NCI-H446 (cell line): Measurements from ENCODE around the gene WDR70.
"Not testable (repeated sequence)": the region's sequence is repeated elsewhere in the genome, so short reads cannot be mapped to it uniquely, and the experiment has no call there.

ENCODE experiments used
- DNase-seq, 2 experiments: peaks; one replicate each; lab custom pipeline; 2025; lab: John Stamatoyannopoulos, UW

The WDR70 gene

DNA sequence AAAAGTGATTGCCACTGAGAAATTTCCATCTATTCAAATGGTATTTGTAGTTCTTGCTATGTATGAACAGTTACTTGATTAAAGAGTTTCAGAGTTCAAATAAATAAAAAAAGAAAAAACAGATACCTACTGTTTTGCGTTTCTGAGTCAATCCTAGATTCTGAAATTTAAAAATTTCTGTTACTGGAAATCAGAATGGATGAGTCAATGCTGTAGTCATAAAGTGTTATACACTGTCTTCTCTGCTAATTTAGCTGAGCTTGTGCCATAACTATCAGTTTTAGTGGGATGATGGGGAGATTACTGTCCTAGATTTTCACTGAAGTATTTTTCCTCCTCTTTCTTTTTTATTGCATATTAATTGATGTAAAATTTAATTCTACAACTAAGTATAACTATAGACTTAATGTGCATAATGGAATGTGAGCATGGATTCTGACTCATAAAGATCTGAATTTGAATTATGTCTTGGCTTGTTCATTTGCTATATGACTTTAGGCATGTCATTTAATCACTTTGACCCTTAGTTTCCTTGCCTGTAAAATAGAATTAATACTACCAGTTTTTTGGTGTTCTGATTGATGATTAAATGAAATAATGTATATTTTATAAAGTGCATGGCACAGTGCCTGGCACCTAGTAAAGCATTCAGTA lies 75.4 kb downstream of the WDR70 start:
- DNase-seq = not testable (repeated sequence)

DNA sequence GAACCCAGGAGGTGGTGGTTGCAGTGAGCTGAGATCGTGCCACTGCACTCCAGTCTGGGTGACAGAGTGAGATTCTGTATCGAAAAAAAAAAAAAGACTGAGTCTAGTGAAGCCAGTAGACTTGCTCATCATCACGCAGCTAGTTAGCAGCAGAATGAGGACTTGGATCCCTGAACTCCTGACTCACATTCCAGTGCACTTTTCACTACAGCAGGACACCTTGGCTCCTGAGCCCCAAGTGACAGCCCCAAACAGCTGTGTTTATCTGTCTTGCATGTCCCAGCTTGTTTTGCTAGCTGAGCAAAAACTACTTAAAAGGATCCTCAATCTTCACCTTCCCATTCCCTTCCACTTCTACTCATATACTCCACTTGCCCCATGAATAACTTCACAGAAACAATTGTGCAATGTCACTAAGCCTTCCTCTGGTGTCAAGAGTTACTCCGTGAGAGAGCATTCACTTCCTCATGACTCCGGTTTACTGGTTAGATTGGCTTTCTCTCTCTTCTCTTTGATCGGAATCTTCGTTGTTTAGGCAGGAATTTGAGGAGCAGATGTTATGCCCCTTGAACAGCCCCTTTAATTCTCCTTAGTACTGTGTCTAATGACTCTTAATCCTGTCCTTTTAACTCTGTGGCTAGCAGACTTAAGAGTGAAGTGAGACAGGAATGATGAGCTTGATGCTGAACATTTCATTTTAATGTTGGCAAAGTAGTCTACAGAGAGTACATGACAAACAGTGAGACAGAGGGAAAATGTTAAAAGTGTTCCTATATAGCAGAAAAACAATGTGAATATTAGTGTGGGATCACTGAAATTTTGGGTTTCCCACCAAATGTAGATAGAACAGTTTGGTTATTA lies 84.3 kb downstream of the WDR70 start:
- DNase-seq = not testable (repeated sequence)

DNA sequence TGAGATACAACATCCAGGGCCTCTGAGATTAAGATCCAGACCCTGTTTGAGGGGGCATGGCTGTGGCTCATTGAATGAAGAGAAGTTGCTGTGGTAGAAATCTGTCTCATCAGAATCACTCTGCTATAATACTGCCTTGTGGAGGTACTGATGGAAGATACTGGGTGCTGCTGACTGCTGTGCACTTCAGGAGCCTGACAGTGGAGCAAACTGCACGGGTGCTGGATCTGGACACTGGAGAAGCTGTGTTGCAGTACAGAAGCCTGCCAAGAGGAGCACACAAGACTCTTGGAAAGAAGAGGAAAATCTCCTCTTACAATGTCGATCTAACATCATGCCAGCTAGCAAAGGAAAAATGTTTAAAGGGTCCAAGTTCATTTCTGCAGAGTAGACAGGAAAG lies 85.5 kb downstream of the WDR70 start:
- DNase-seq = not testable (repeated sequence)

- not testable (repeated sequence) for DNase-seq
Measured at GRCh38 chr5:37469383-37469782, 90.3 kb downstream of the WDR70 start.

GRCh38 chr5:37471666-37472197 lies 92.6 kb downstream of the WDR70 start:
- no peak for DNase-seq

GRCh38 chr5:37477426-37477825 lies 98.3 kb downstream of the WDR70 start:
- DNase-seq = no peak

DNA sequence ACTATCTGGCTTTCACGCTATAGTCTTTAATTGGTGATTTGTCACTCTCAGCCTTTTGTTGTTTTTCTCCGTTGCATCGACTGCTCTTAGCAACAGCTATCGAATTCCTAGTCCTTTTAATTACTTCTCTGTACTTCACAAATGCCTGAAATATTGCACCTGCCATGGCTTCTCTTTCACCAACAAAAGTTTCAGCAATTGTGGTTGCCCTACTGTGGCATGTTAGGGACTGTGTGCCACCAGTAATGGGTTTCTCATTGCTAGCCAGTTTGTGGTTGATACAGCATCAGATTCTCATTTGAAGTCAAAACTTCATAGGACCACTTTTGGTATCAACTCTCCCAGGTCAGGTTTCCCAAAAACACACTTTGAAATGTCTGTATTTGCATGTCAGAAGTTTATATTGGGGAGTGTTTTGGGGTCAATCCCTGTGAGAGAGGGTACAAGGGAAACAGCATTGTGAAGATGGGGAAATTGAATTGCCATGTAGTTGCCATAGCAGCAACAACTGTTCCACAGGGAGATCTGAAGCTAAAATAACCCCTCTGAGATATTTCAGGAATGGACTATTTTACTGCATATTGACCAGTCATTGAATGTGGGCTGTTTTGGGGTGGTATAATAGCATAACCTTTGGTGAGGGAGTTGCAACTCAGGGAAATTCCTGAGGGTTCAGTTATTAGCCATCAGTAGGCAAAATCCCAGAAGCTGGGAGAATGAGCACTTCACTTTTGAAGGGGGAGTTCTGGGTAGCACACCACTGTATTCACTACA lies 99.2 kb downstream of the WDR70 start:
- DNase-seq = no peak

- not testable (repeated sequence) for DNase-seq
Measured at GRCh38 chr5:37481395-37481794, 102.3 kb downstream of the WDR70 start.

DNA sequence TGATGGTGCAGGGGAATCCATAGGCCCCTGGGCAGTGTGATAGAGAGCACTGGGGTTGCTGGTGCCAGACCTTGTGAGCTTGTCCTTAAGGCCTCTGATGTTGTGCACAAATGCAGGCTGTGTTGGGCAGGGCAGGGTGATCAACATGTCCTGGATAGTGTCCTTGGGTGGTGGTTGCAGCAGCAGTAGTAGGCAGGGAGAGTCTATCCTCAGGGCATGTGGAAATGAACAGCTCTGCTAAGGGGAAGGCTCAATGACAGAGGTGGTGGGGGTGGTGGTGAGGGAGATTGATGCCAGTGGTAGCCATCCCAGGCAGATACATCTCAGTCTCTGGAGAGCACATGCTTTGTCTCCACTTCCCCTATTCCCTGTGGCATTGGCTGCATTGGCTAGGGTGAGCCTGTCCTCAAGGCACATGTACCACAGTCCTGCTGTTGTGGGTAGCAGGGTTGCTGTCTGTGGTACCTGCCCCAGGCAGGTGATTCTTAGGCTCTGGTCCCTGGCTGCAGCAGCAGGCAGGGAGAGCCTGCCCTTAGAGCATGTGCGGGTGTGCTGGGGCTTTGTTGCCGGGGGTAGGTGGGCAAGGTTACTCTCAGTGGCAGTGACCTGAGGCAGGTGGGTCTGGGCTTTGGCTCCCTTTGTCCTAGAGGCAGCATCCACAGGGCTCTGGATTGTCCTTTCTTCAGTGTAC lies 111.1 kb downstream of the WDR70 start:
- no peak for DNase-seq

- DNase-seq = no peak
Measured at GRCh38 chr5:37490931-37491330, 111.8 kb downstream of the WDR70 start.

GRCh38 chr5:37492778-37493555 lies 113.8 kb downstream of the WDR70 start:
- DNase-seq = no peak

- no peak for DNase-seq
Measured at GRCh38 chr5:37494756-37495155, 115.6 kb downstream of the WDR70 start.

DNA sequence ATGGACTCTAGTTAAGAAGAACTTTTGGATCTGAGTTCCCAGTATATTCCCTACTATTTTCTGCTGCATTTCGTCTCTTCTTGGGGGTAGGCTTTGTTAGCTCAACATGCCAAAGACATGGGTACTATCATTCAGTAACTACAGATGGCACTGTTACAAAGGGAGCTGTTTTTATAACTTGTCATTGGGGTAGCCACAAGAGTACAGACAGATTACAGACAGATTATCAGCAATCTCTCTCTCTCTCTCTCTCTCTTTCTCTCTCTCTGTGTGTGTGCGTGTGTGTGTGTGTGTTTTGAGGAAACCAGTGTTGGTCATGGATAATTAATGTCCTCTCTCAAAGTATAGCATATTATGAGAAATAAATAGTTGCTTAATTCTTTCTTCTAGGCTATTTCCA lies 116.1 kb downstream of the WDR70 start:
- DNase-seq = peak in 1 of 2 experiments; percentile 36

- DNase-seq = no peak
Measured at GRCh38 chr5:37495668-37496347, 116.7 kb downstream of the WDR70 start.

GRCh38 chr5:37496902-37497445 lies 117.9 kb downstream of the WDR70 start:
- no peak for DNase-seq

DNA sequence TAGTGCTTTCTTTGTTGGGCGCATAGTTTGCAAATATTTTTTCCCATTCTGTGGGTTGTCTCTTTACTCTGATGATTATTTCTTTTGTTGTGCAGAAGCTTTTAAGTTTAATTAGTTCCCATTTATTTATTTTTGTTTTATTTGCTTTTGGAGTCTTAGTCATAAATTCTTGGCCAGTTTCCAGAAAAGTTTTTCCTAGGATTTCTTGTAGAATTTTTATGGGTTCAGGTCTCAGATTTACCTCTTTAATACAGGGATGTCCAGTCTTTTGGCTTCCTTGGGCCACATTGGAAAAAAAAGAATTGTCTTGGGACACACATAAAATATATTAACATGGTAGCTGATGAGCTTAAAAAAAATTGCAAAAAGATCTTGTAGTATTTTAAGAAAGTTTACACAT lies 122.0 kb downstream of the WDR70 start:
- peak in 1 of 2 experiments; percentile 19 for DNase-seq

GRCh38 chr5:37506241-37506640 lies 127.1 kb downstream of the WDR70 start:
- DNase-seq = no peak

DNA sequence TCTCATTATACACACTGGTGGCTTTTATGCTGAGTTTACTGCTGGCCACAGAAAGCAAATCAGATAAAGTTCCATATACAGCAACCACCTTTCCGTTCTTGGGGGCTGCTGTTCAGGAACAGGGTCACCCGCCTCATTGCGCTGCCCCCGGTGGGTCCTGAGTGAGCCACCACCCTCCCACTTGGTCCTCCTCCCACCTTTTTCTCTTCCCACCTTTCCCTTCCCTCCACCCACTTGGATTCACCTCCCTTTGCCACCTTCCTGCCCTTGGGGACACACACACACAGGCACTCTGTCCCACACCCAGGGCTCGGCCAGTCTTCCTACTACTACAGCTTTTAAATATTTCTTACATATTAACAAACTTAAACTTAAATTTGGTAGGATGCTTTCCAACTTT lies 127.6 kb downstream of the WDR70 start:
- DNase-seq = no peak

DNA sequence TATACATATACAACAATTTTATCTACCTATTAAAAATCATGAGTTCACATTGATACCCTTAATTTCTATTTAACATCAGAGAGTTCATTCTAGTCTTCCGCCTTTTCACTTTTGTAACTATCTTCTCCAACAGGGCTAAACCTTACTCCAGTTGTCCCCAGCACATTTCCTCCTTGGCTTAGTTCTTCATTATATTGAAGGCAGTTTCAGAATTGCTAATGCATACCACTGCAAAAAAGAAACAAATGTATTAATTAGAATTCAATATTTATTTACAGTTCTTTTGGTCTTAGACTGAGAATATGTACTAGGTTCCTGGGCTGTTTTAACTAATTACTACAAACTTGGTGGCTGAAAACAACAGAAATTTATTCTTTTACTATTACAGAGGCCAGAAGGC lies 132.5 kb downstream of the WDR70 start:
- DNase-seq = no peak

DNA sequence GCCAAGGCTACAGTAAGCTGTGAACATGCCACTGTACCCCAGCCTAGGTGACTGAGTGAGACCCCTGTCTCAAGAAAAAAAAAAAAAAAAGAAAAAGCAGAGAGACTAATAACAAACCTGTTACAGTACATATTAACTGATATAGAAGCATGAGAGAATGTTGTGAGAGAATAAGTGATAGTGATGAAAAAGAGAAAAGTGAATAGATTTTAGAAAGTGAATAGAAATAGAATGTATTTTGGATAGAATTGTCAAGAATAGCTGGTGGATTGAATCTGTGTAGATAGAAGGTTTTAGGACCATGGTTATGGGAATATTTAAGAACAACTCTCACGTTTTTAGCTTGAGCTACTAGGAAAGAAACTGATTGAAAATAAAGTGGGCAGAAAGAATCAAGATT lies 135.8 kb downstream of the WDR70 start:
- no peak for DNase-seq
